Prostate gland (tissue), 2 donors: ENCODE results near the gene ALB.

ENCODE experiments used
- POLR2A ChIP-seq: fragments of 450-650 bp; IDR thresholded peaks from one replicate; pipeline ENCODE4 v1.6.1; 2016; ENCODE audit warnings: antibody characterized with exemption, mild to moderate bottlenecking
- TF ChIP-seq, protein P1 (sequence below), 4 experiments: fragments of 200-600 bp in 2 of 4; fragments of 450-650 bp in 2 of 4; sonication (generic) in 2 of 4; IDR thresholded peaks; 1 replicate in 3 of 4; 2 replicates in 1 of 4; pipeline ENCODE4 v1.5.1; 2016 to 2019; ENCODE audit warnings: antibody characterized with exemption in 4 of 4, mild to moderate bottlenecking in 2 of 4, moderate library complexity in 2 of 4

DNA sequence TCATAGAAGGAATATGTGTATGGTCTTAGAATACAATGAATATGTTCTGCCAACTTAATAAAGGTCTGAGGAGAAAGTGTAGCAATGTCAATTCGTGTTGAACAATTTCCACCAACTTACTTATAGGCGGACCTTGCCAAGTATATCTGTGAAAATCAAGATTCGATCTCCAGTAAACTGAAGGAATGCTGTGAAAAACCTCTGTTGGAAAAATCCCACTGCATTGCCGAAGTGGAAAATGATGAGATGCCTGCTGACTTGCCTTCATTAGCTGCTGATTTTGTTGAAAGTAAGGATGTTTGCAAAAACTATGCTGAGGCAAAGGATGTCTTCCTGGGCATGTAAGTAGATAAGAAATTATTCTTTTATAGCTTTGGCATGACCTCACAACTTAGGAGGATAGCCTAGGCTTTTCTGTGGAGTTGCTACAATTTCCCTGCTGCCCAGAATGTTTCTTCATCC is 9.2 kb downstream of the ALB start:
- TF ChIP-seq, protein P1, sequence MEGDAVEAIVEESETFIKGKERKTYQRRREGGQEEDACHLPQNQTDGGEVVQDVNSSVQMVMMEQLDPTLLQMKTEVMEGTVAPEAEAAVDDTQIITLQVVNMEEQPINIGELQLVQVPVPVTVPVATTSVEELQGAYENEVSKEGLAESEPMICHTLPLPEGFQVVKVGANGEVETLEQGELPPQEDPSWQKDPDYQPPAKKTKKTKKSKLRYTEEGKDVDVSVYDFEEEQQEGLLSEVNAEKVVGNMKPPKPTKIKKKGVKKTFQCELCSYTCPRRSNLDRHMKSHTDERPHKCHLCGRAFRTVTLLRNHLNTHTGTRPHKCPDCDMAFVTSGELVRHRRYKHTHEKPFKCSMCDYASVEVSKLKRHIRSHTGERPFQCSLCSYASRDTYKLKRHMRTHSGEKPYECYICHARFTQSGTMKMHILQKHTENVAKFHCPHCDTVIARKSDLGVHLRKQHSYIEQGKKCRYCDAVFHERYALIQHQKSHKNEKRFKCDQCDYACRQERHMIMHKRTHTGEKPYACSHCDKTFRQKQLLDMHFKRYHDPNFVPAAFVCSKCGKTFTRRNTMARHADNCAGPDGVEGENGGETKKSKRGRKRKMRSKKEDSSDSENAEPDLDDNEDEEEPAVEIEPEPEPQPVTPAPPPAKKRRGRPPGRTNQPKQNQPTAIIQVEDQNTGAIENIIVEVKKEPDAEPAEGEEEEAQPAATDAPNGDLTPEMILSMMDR (IDR thresholded peaks at IDR 0.05), result no peak
- no peak for TF ChIP-seq POLR2A
